H9 (cell line): ENCODE measurements around the gene IGF2R. TPM values are rescaled to one million over a fixed set of nuclear protein-coding genes. Genes with fewer than 3 reads are reported as not detected.

Experiments
- DNase-seq: peaks from one replicate; pipeline ENCODE4 v3.0.0-alpha.2; 2017
- H2AFZ ChIP-seq: one replicate; pipeline ENCODE4 v1.6.1; 2013; ENCODE audit warnings: mild to moderate bottlenecking, low read length, control low read depth, moderate library complexity
- H2AK5ac ChIP-seq: 2 replicates; pipeline ENCODE4 v1.6.1; 2013; ENCODE audit warnings: low read length, control low read depth, mixed read lengths; ENCODE audit not compliant: insufficient read length
- H2BK120ac ChIP-seq: one replicate; pipeline ENCODE4 v1.6.1; 2013; ENCODE audit warnings: low read depth, mild to moderate bottlenecking, low read length, control low read depth, inconsistent platforms; ENCODE audit not compliant: poor library complexity, severe bottlenecking
- H2BK12ac ChIP-seq: 2 replicates; pipeline ENCODE4 v1.6.1; 2013; ENCODE audit warnings: low read length, control low read depth, mixed read lengths, low read depth; ENCODE audit not compliant: insufficient read length
- H2BK15ac ChIP-seq: 2 replicates; pipeline ENCODE4 v1.6.1; 2013; ENCODE audit warnings: low read depth, low read length, control low read depth
- H2BK20ac ChIP-seq: one replicate; pipeline ENCODE4 v1.6.1; 2013; ENCODE audit warnings: low read depth, mild to moderate bottlenecking, low read length, control low read depth, inconsistent platforms; ENCODE audit not compliant: poor library complexity, severe bottlenecking
- H2BK5ac ChIP-seq: 2 replicates; pipeline ENCODE4 v1.6.1; 2013; ENCODE audit warnings: low read length, control low read depth, mixed read lengths; ENCODE audit not compliant: insufficient read length
- H3K14ac ChIP-seq: 2 replicates; pipeline ENCODE4 v1.6.1; 2013; ENCODE audit warnings: low read length, control low read depth; ENCODE audit not compliant: insufficient read depth
- H3K18ac ChIP-seq: 2 replicates; pipeline ENCODE4 v1.6.1; 2013; ENCODE audit warnings: low read depth, mild to moderate bottlenecking, mixed read lengths, low read length, control low read depth; ENCODE audit not compliant: insufficient read length
- H3K23ac ChIP-seq: 2 replicates; pipeline ENCODE4 v1.6.1; 2013; ENCODE audit warnings: low read length, control low read depth, mixed read lengths, low read depth; ENCODE audit not compliant: insufficient read length
- H3K23me2 ChIP-seq: 2 replicates; pipeline ENCODE4 v1.6.1; 2013; ENCODE audit warnings: low read depth, mild to moderate bottlenecking, mixed read lengths, low read length, control low read depth; ENCODE audit not compliant: insufficient read length, poor library complexity, severe bottlenecking
- H3K27ac ChIP-seq: 2 replicates; pipeline ENCODE4 v1.5.1; 2013; ENCODE audit warnings: low read length, control low read depth, mixed read lengths, low read depth; ENCODE audit not compliant: insufficient read length
- H3K27me3 ChIP-seq: 2 replicates; pipeline ENCODE4 v1.6.1; 2013; ENCODE audit warnings: low read length, control low read depth, inconsistent platforms; ENCODE audit not compliant: insufficient read depth
- H3K4ac ChIP-seq: 2 replicates; pipeline ENCODE4 v1.6.1; 2013; ENCODE audit warnings: low read depth, mild to moderate bottlenecking, control low read depth, inconsistent platforms, low read length, moderate library complexity
- H3K4me1 ChIP-seq: 2 replicates; pipeline ENCODE4 v1.6.1; 2013; ENCODE audit warnings: low read length, control low read depth, inconsistent platforms; ENCODE audit not compliant: insufficient read depth
- H3K4me2 ChIP-seq: 2 replicates; pipeline ENCODE4 v1.6.1; 2013; ENCODE audit warnings: low read length, control low read depth, mixed read lengths; ENCODE audit not compliant: insufficient read length, insufficient read depth
- H3K56ac ChIP-seq: 2 replicates; pipeline ENCODE4 v1.6.1; 2013; ENCODE audit warnings: low read depth, mild to moderate bottlenecking, mixed read lengths, low read length, control low read depth; ENCODE audit not compliant: insufficient read length
- H3K79me1 ChIP-seq: 2 replicates; pipeline ENCODE4 v1.6.1; 2013; ENCODE audit warnings: low read depth, mild to moderate bottlenecking, moderate library complexity, low read length, control low read depth, inconsistent platforms; ENCODE audit not compliant: insufficient read depth, poor library complexity, severe bottlenecking
- H3K79me2 ChIP-seq: 2 replicates; pipeline ENCODE4 v1.6.1; 2013; ENCODE audit warnings: low read length, control low read depth, inconsistent platforms; ENCODE audit not compliant: insufficient read depth
- H3K9ac ChIP-seq: 2 replicates; pipeline ENCODE4 v1.6.1; 2013; ENCODE audit warnings: low read length, control low read depth, mixed read lengths; ENCODE audit not compliant: insufficient read length; ENCODE audit errors: extremely low read depth
- H3K9me3 ChIP-seq: one replicate; pipeline ENCODE4 v1.6.1; 2013; ENCODE audit warnings: low read depth, low read length, inconsistent platforms; ENCODE audit not compliant: control insufficient read depth
- H3T11ph ChIP-seq: one replicate; pipeline ENCODE4 v1.6.1; 2013; ENCODE audit warnings: mild to moderate bottlenecking, low read length, control low read depth, inconsistent platforms
- H4K20me1 ChIP-seq: one replicate; pipeline ENCODE4 v1.6.1; 2013; ENCODE audit not compliant: control insufficient read depth, insufficient read length, insufficient read depth
- H4K5ac ChIP-seq: 2 replicates; pipeline ENCODE4 v1.6.1; 2013; ENCODE audit warnings: low read depth, mild to moderate bottlenecking, mixed read lengths, low read length, control low read depth; ENCODE audit not compliant: insufficient read length
- H4K8ac ChIP-seq: replicated peaks from 2 replicates; pipeline ENCODE4 v1.6.1; 2013; ENCODE audit warnings: low read length, control low read depth, mixed read lengths, low read depth; ENCODE audit not compliant: insufficient read length
- H4K91ac ChIP-seq: 2 replicates; pipeline ENCODE4 v1.6.1; 2013; ENCODE audit warnings: low read depth, mild to moderate bottlenecking, moderate library complexity, mixed read lengths, low read length, control low read depth; ENCODE audit not compliant: insufficient read length
- H3K27ac Mint-ChIP-seq, 3 experiments: 2 replicates in 2 of 3; 3 replicates in 1 of 3; pipeline ENCODE4 v1.8.0; 2020 to 2021; ENCODE audit warnings: mixed read lengths in 3 of 3, mild to moderate bottlenecking in 1 of 3, moderate library complexity in 1 of 3
- H3K27me3 Mint-ChIP-seq: 2 replicates; pipeline ENCODE4 v1.8.0; 2021; ENCODE audit warnings: low read depth, mild to moderate bottlenecking, moderate library complexity, mixed read lengths
- H3K36me3 Mint-ChIP-seq, 3 experiments: 2 replicates in 2 of 3; 3 replicates in 1 of 3; pipeline ENCODE4 v1.8.0; 2020 to 2021; ENCODE audit warnings: low read depth in 3 of 3, mixed read lengths in 3 of 3; ENCODE audit not compliant: insufficient read depth in 1 of 3
- H3K4me1 Mint-ChIP-seq, 2 experiments: 2 replicates each; pipeline ENCODE4 v1.8.0; 2020; ENCODE audit warnings: mixed read lengths in 2 of 2
- H3K4me3 Mint-ChIP-seq, 2 experiments: 2 replicates in 1 of 2; 3 replicates in 1 of 2; pipeline ENCODE4 v1.8.0; 2020 to 2021; ENCODE audit warnings: mild to moderate bottlenecking in 2 of 2, mixed read lengths in 2 of 2, moderate library complexity in 1 of 2
- H3K9me3 Mint-ChIP-seq, 2 experiments: 2 replicates in 1 of 2; 3 replicates in 1 of 2; pipeline ENCODE4 v1.8.0; 2020; ENCODE audit warnings: mild to moderate bottlenecking in 2 of 2, mixed read lengths in 2 of 2, moderate library complexity in 1 of 2
- WGBS: extraction: QIAGEN DNeasy Blood & Tissue Kit; methylation state at CpG from one replicate; pipeline ENCODE4 v1.1.7; 2013; ENCODE audit warnings: missing lambda C conversion rate, low lambda C conversion rate, mixed read lengths; ENCODE audit not compliant: insufficient read length; ENCODE audit errors: extremely low coverage; 5-methylcytosine and 5-hydroxymethylcytosine counted together
- total RNA-seq: library from RNA; stranded (reverse); gene quantifications from 2 replicates; pipeline ENCODE4 v1.2.1, GENCODE V29; 2021
- TF ChIP-seq, protein P1 (sequence below): fragments of 200-600 bp; sonication (generic); conservative IDR thresholded peaks from 3 replicates; pipeline ENCODE4 v1.8.0; 2021; ENCODE audit warnings: antibody characterized with exemption, mild to moderate bottlenecking

The IGF2R gene
- total RNA-seq, 1 experiment from 2014 or later, result 66.7 TPM

DNA sequence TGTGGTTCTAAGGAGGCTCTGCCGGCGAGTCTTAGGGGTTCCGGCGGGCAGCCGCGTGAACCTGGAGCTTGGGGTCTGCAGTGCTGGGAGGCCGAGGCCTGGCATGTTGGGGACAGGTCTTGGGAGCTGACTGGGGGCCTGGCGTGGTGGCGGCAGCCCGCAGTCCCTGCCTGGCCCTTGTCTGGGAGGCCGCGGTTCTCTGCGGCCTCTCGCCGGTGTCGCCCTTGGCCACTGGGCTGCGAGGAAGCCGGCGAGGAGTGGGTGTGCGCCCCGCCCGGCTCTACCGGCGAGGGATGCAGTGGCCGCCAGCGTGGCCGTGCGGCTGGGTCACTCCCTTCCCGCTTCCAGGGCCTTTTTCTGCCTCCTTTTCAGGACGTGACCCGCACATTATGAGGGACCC lies 36.3 kb downstream of the IGF2R start:
- Mint-ChIP-seq H3K36me3 (peaks cover 29 to 36% (median 32%) of the 10 kb centered on the region in 3 experiments), H3K4me1 (peaks cover 9 to 10% of the 10 kb centered on the region in 2 experiments), H3K9me3 (peaks cover 19 to 20% of the 10 kb centered on the region in 2 experiments; a peak in 4 of 5 replicates), H3K4me3 (no peak overlapping the region), H3K27me3 (no peaks in the 10 kb centered on the region), H3K27ac (no peak overlapping the region)
- H4K20me1 ChIP-seq, result no peaks in the 10 kb centered on the region
- H3K9me3 ChIP-seq, result no peaks in the 10 kb centered on the region
- H4K5ac ChIP-seq, result no peak overlapping the region
- no peak overlapping the region for H2BK120ac ChIP-seq
- no peak overlapping the region for H2BK12ac ChIP-seq
- TF ChIP-seq, protein P1, sequence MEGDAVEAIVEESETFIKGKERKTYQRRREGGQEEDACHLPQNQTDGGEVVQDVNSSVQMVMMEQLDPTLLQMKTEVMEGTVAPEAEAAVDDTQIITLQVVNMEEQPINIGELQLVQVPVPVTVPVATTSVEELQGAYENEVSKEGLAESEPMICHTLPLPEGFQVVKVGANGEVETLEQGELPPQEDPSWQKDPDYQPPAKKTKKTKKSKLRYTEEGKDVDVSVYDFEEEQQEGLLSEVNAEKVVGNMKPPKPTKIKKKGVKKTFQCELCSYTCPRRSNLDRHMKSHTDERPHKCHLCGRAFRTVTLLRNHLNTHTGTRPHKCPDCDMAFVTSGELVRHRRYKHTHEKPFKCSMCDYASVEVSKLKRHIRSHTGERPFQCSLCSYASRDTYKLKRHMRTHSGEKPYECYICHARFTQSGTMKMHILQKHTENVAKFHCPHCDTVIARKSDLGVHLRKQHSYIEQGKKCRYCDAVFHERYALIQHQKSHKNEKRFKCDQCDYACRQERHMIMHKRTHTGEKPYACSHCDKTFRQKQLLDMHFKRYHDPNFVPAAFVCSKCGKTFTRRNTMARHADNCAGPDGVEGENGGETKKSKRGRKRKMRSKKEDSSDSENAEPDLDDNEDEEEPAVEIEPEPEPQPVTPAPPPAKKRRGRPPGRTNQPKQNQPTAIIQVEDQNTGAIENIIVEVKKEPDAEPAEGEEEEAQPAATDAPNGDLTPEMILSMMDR, result no peak
- no peak overlapping the region for H2AFZ ChIP-seq
- no peak overlapping the region for H3K4me2 ChIP-seq
- H3T11ph ChIP-seq, result no peak overlapping the region
- H3K23ac ChIP-seq, result no peak overlapping the region
- peaks cover 19% of the 10 kb centered on the region; the same call in 1 of the 2 replicates for H3K79me2 ChIP-seq
- H3K27ac ChIP-seq, result no peak overlapping the region
- no peak overlapping the region for H3K18ac ChIP-seq
- no peak overlapping the region for H2AK5ac ChIP-seq
- no peaks in the 10 kb centered on the region for H3K23me2 ChIP-seq
- H2BK20ac ChIP-seq, result no peak overlapping the region
- H3K9ac ChIP-seq, result no peak overlapping the region
- H3K4ac ChIP-seq, result no peak overlapping the region
- H2BK5ac ChIP-seq, result no peak overlapping the region
- no peak overlapping the region for H2BK15ac ChIP-seq
- no peak overlapping the region for H3K14ac ChIP-seq
- no peak overlapping the region for H3K56ac ChIP-seq
- WGBS, result no CpG with 5 or more reads among the region's 31 CpGs
- no peaks in the 10 kb centered on the region for H3K27me3 ChIP-seq
- DNase-seq, result no peak
- no peak overlapping the region for H4K8ac ChIP-seq
- no peak overlapping the region for H4K91ac ChIP-seq
- peaks cover 10% of the 10 kb centered on the region for H3K79me1 ChIP-seq
- no peaks in the 10 kb centered on the region for H3K4me1 ChIP-seq
